A549 (cell line): ENCODE measurements around the gene PSMA7. TPM values are rescaled to one million over a fixed set of nuclear protein-coding genes. Genes with fewer than 3 reads are reported as not detected.

ENCODE experiments used
- ATAC-seq, 2 experiments: fragments of 200-7000 bp in 1 of 2; fragments of >200 bp in 1 of 2; cut with Nextera tagmentation in 1 of 2; cut with Tn5 transposase in 1 of 2; 3 replicates each; pipeline versions ENCODE4 v1.8.0 to v1.9.1; 2018 to 2020; ENCODE audit warnings: mild to moderate bottlenecking in 1 of 2, moderate library complexity in 1 of 2
- CTCF ChIA-PET: fragments of 300-600 bp; sonication (Branson Sonifier 250); formaldehyde crosslinking; extraction: SDS; loops from one replicate; lab custom pipeline; 2021; ENCODE audit warnings: antibody characterized with exemption, inconsistent platforms; lab: Yijun Ruan, JAX
- POLR2A ChIA-PET: fragments of 350-600 bp; formaldehyde crosslinking; extraction: SDS; loops from one replicate; lab custom pipeline; 2021; ENCODE audit warnings: antibody characterized with exemption, inconsistent platforms; lab: Yijun Ruan, JAX
- DNase-seq, 2 experiments: peaks; one replicate each; pipeline versions ENCODE4 v3.0.0 to v3.0.0-alpha.2; 2011 to 2016; ENCODE audit warnings: low read depth in 1 of 2, low spot score in 1 of 2
- FAIRE-seq: peaks from 2 replicates; lab custom pipeline; 2011; peaks lifted over from hg19 to GRCh38; lab: Jason Lieb, UNC
- H3K27ac ChIP-seq, 2 experiments: fragments of >200 bp; sonication (Bioruptor Twin); formaldehyde crosslinking; 3 replicates each; pipeline ENCODE4 v1.5.1; 2016 to 2017
- H3K4me1 ChIP-seq: fragments of >200 bp; sonication (Bioruptor Twin); formaldehyde crosslinking; 3 replicates; pipeline ENCODE4 v1.6.1; 2016
- H3K4me2 ChIP-seq: fragments of >200 bp; sonication (Bioruptor Twin); formaldehyde crosslinking; 3 replicates; pipeline ENCODE4 v1.6.1; 2016
- H3K4me3 ChIP-seq: fragments of >200 bp; sonication (Bioruptor Twin); formaldehyde crosslinking; 3 replicates; pipeline ENCODE4 v1.5.1; 2016
- H3K9me3 ChIP-seq: fragments of >200 bp; sonication (Bioruptor Twin); formaldehyde crosslinking; 3 replicates; pipeline ENCODE4 v1.6.1; 2016
- BHLHE40 ChIP-seq: IDR thresholded peaks from 2 replicates; pipeline ENCODE4 v1.6.1; 2012; ENCODE audit warnings: low read depth, low read length, inconsistent platforms
- CBX8 ChIP-seq: fragments of 200-600 bp; sonication (generic); IDR thresholded peaks from 2 replicates; pipeline ENCODE4 v1.6.1; 2016
- CEBPB ChIP-seq, 2 experiments: fragments of >200 bp in 1 of 2; sonication (Bioruptor Twin) in 1 of 2; formaldehyde crosslinking in 1 of 2; IDR thresholded peaks; 2 replicates each; pipeline ENCODE4 v1.6.1; 2012 to 2016
- CHD2 ChIP-seq: fragments of 150-350 bp; IDR thresholded peaks from 2 replicates; pipeline ENCODE4 v1.6.1; 2014; ENCODE audit warnings: low read length; ENCODE audit not compliant: partially characterized antibody
- CHD4 ChIP-seq: fragments of 200-600 bp; sonication (generic); IDR thresholded peaks from 2 replicates; pipeline ENCODE4 v1.6.1; 2016; ENCODE audit warnings: antibody characterized with exemption, mild to moderate bottlenecking, borderline replicate concordance
- CTCF ChIP-seq: fragments of >200 bp; sonication (Bioruptor Twin); formaldehyde crosslinking; IDR thresholded peaks from 3 replicates; pipeline ENCODE4 v1.5.1; 2016
- EHF ChIP-seq: fragments of 250-450 bp; sonication (Bioruptor Pico); IDR thresholded peaks from 2 replicates; pipeline ENCODE4 v1.5.0; 2020; ENCODE audit warnings: mild to moderate bottlenecking
- EHMT2 ChIP-seq: fragments of 200-600 bp; sonication (generic); IDR thresholded peaks from 2 replicates; pipeline ENCODE4 v1.6.1; 2016; ENCODE audit warnings: antibody characterized with exemption, low read depth, mild to moderate bottlenecking, moderate library complexity
- ELK1 ChIP-seq: fragments of 150-350 bp; IDR thresholded peaks from 2 replicates; pipeline ENCODE4 v1.6.1; 2014; ENCODE audit warnings: low read depth, mild to moderate bottlenecking, low read length
- EP300 ChIP-seq, 2 experiments: fragments of >200 bp; sonication (Bioruptor Twin); formaldehyde crosslinking; IDR thresholded peaks; 2 replicates in 1 of 2; 3 replicates in 1 of 2; pipeline ENCODE4 v1.6.1; 2016 to 2017
- ESRRA ChIP-seq: fragments of 150-350 bp; IDR thresholded peaks from 2 replicates; pipeline ENCODE4 v1.6.1; 2014; ENCODE audit warnings: mild to moderate bottlenecking, low read length, borderline replicate concordance
- FOXS1 ChIP-seq: fragments of 250-450 bp; sonication (Bioruptor Pico); IDR thresholded peaks from 2 replicates; pipeline ENCODE4 v1.5.0; 2020; ENCODE audit warnings: mild to moderate bottlenecking, moderate library complexity
- HDAC2 ChIP-seq: fragments of 200-600 bp; sonication (generic); IDR thresholded peaks from 2 replicates; pipeline ENCODE4 v1.6.1; 2016
- HES2 ChIP-seq: fragments of >200 bp; sonication (Bioruptor Twin); formaldehyde crosslinking; IDR thresholded peaks from 2 replicates; pipeline ENCODE4 v1.6.1; 2016
- HEYL ChIP-seq: fragments of 250-450 bp; sonication (Bioruptor Pico); IDR thresholded peaks from 2 replicates; pipeline ENCODE4 v1.8.0; 2021; ENCODE audit warnings: mild to moderate bottlenecking, moderate library complexity
- HOXA7 ChIP-seq: fragments of 250-450 bp; sonication (Bioruptor Pico); IDR thresholded peaks from 2 replicates; pipeline ENCODE4 v1.5.0; 2020; ENCODE audit warnings: mild to moderate bottlenecking, moderate library complexity
- MAFK ChIP-seq: fragments of 450-650 bp; IDR thresholded peaks from 2 replicates; pipeline ENCODE4 v1.6.1; 2014; ENCODE audit not compliant: partially characterized antibody
- POLR2AphosphoS2 ChIP-seq: conservative IDR thresholded peaks from 2 replicates; pipeline ENCODE4 v1.6.1; 2012; ENCODE audit warnings: low read length, improper control_type of control experiment, inconsistent platforms
- RARB ChIP-seq: fragments of 250-450 bp; sonication (Bioruptor Pico); IDR thresholded peaks from 2 replicates; pipeline ENCODE4 v1.8.0; 2021; ENCODE audit warnings: mild to moderate bottlenecking, moderate library complexity
- RFX5 ChIP-seq: fragments of 450-650 bp; IDR thresholded peaks from 2 replicates; pipeline ENCODE4 v1.7.1; 2014; ENCODE audit warnings: antibody characterized with exemption, mild to moderate bottlenecking, moderate library complexity
- RNF2 ChIP-seq: fragments of 200-600 bp; sonication (generic); IDR thresholded peaks from 2 replicates; pipeline ENCODE4 v1.6.1; 2016; ENCODE audit warnings: low read depth, mild to moderate bottlenecking, antibody characterized with exemption, moderate library complexity, borderline replicate concordance
- TFCP2L1 ChIP-seq: fragments of 250-450 bp; sonication (Bioruptor Pico); IDR thresholded peaks from 2 replicates; pipeline ENCODE4 v1.5.0; 2021; ENCODE audit warnings: mild to moderate bottlenecking
- ZNF302 ChIP-seq: fragments of 250-450 bp; sonication (Bioruptor Pico); IDR thresholded peaks from 2 replicates; pipeline ENCODE4 v1.9.0; 2021; ENCODE audit warnings: inconsistent platforms, mild to moderate bottlenecking, moderate library complexity
- ZSCAN20 ChIP-seq: fragments of 250-450 bp; sonication (Bioruptor Pico); IDR thresholded peaks from 2 replicates; pipeline ENCODE4 v1.8.0; 2022; ENCODE audit warnings: mild to moderate bottlenecking, moderate library complexity
- WGBS: methylation state at CpG from one replicate; pipeline ENCODE4 v1.1.6; 2017; ENCODE audit errors: missing lambda C conversion rate; 5-methylcytosine and 5-hydroxymethylcytosine counted together
- polyA plus RNA-seq, 4 experiments: library from polyadenylated mRNA; depleted of rRNA in 3 of 4; stranded (reverse); fragments of >200 nt; fragmentation: RNase III in 1 of 4; extraction: RNeasy Plus Mini Kit Qiagen cat#74134 plus additional on column Dnase treatment in 1 of 4; gene quantifications; 2 replicates in 3 of 4; 3 replicates in 1 of 4; pipeline ENCODE4 v1.2.3, GENCODE V29; 2011 to 2017

The PSMA7 gene
- polyA plus RNA-seq, 2 of the 4 experiments (the other 2 are of a cell fraction) = 511 to 562 TPM

- FAIRE-seq = no peak
- POLR2A ChIA-PET = no interaction called here
- TF ChIP-seq POLR2AphosphoS2 (no peak), RFX5 (no peak), ZNF302 (CRISPR knock-in tag) (no peak), RARB (no peak), HEYL (CRISPR knock-in tag) (no peak), FOXS1 (CRISPR knock-in tag) (no peak), ESRRA (no peak), MAFK (no peak), BHLHE40 (no peak), EHF (CRISPR knock-in tag) (no peak), CHD2 (no peak)
- 88% methylated on average over 13 of the region's 14 CpGs for WGBS
- Histone ChIP-seq H3K4me3 (no peak overlapping the region), H3K4me1 (peaks cover 6% of the 10 kb centered on the region; the same call in 1 of the 3 replicates), H3K27ac (no peak overlapping the region), H3K4me2 (no peak overlapping the region), H3K9me3 (no peaks in the 10 kb centered on the region)
- DNase-seq = no peak
- CTCF ChIA-PET = no interaction called here
- no peak for ATAC-seq
These were observed 48.8 kb upstream of the PSMA7 start for GRCh38 chr20:62191781-62192559.

- Histone ChIP-seq H3K27ac (no peak overlapping the region), H3K4me3 (no peak overlapping the region), H3K4me2 (no peak overlapping the region), H3K4me1 (peaks cover 7% of the 10 kb centered on the region; the same call in 1 of the 3 replicates), H3K9me3 (no peaks in the 10 kb centered on the region)
- POLR2A ChIA-PET = interaction anchor here (0.5 kb wide), 1 partner anchor 1537 kb away, joined by 3 read pairs; no protein-coding TSS in a partner anchor
- WGBS = 90% methylated on average over 25 of the region's 25 CpGs
- TF ChIP-seq HES2 (no peak), CEBPB (IDR thresholded peaks at IDR 0.05) (no peak), CHD4 (no peak), HDAC2 (no peak)
- ATAC-seq = no peak
- CTCF ChIA-PET = no interaction called here
- DNase-seq = no peak
- FAIRE-seq = no peak
These were observed 47.6 kb upstream of the PSMA7 start for GRCh38 chr20:62190639-62191411.

- ATAC-seq (no peak), FAIRE-seq (no peak), DNase-seq (no peak)
- Histone ChIP-seq H3K9me3 (no peaks in the 10 kb centered on the region), H3K27ac (no peak overlapping the region), H3K4me3 (no peak overlapping the region), H3K4me1 (peaks cover 15% of the 10 kb centered on the region; the same call in 2 of the 3 replicates), H3K4me2 (no peak overlapping the region)
- CTCF ChIA-PET = interaction anchor here (1.0 to 1.1 kb wide), 2 partner anchors 11 to 15 kb away, joined by 3 to 4 read pairs; no protein-coding TSS in a partner anchor
- POLR2A ChIA-PET = interaction anchor here (0.6 kb wide), 1 partner anchor 607 kb away, joined by 9 read pairs; no protein-coding TSS in a partner anchor
- 82% methylated on average over 13 of the region's 13 CpGs for WGBS
- TF ChIP-seq HOXA7 (no peak), RNF2 (no peak), CBX8 (no peak), TFCP2L1 (CRISPR knock-in tag) (no peak), ELK1 (no peak), MAFK (no peak), ESRRA (no peak), CHD2 (no peak), EP300 (IDR thresholded peaks at IDR 0.05) (no peak), ZNF302 (CRISPR knock-in tag) (no peak), ZSCAN20 (no peak), CTCF (no peak), EHMT2 (no peak)
These were observed 44.0 kb upstream of the PSMA7 start for GRCh38 chr20:62186887-62187866.
